Left colon (tissue), 2 donors: Measurements from ENCODE around the gene DYSF. TPM values are rescaled to one million over a fixed set of nuclear protein-coding genes. Genes with fewer than 3 reads are reported as not detected.

ENCODE experiments used
- ATAC-seq: fragments of 200-7000 bp; cut with Tn5 transposase; one replicate; pipeline ENCODE4 v1.9.1; 2020; ENCODE audit warnings: mild to moderate bottlenecking, moderate library complexity
- DNase-seq, 2 donors: peaks; one replicate each; pipeline ENCODE4 v3.0.0-alpha.2; 2020
- intact Hi-C, 2 donors: fragments of 100-400 bp; cut with DNase I in 1 of 2; cut with micrococcal nuclease in 1 of 2; formaldehyde crosslinking; loops; one replicate each; pipeline versions ENCODE4 v1.11.2 to v1.14.0; 2022; cut with DNase I, micrococcal nuclease
- total RNA-seq, 2 donors: library from RNA; stranded (reverse); fragmentation: NEBNext Ultra II Directional; extraction: Animal tissue kit (Norgen Biotek cat#: 25700); gene quantifications; one replicate each; pipeline ENCODE4 v1.2.1, GENCODE V29; 2021
- donor health status: DM: no; HTN: no; CAD: no.
- donor health status: DM: yes; HTN: yes; CAD: no.

The DYSF gene
- total RNA-seq, 2 donors from 2014 or later: 2.4 to 5.0 TPM

DNA sequence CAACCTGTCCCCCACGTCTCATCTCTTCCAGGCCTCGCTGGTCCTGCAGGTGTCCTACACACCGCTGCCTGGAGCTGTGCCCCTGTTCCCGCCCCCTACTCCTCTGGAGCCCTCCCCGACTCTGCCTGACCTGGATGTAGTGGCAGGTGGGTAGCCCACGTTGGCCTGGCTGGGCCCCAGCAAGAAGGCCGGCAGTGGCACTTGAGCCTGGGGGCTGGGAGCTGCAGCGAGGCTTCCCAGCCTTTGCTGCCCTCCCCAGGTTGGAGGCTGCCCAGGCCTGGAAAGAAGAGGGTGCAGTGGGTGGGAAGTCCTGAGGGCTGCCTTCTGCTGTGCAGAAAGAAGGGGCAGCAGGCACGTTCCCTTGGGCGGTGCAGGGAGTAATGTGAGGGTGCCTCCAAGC lies 58.4 kb downstream of the DYSF start:
- no peak for DNase-seq
- no peak for ATAC-seq
- intact Hi-C loops: loop anchor here in 1 of 2 donors (2.0 kb wide), 1 partner anchor 213 kb away; no protein-coding TSS in a partner anchor

- intact Hi-C loops: no loop called here
- DNase-seq: no peak
- no peak for ATAC-seq
These were observed 59.0 kb downstream of the DYSF start for GRCh38 chr2:71512386-71512785.

DNA sequence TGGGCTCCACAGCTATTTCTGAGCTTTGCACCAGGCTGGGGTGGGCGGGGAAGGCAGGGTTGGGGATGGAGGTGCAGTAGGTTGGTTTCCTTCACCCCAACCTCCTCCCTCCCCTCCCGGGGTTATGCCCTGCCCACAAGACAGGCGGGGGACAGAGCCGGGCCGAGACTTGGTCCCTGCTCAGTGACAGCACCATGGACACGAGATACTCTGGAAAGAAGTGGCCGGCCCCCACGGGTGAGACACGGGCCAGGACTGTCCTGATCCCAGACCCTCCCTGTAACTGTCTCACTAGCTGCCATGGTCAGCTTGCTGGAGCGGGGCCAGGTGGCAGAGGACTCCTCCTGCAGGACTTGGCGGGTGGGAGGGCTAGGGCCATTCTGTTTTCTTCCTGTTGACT lies 59.7 kb downstream of the DYSF start:
- ATAC-seq (no peak), DNase-seq (no peak)
- intact Hi-C loops: no loop called here

GRCh38 chr2:71513721-71514120 lies 60.4 kb downstream of the DYSF start:
- ATAC-seq (no peak), DNase-seq (no peak)
- intact Hi-C loops: no loop called here

GRCh38 chr2:71516253-71516888 lies 63.0 kb downstream of the DYSF start:
- ATAC-seq (no peak), DNase-seq (no peak)
- intact Hi-C loops: no loop called here

DNA sequence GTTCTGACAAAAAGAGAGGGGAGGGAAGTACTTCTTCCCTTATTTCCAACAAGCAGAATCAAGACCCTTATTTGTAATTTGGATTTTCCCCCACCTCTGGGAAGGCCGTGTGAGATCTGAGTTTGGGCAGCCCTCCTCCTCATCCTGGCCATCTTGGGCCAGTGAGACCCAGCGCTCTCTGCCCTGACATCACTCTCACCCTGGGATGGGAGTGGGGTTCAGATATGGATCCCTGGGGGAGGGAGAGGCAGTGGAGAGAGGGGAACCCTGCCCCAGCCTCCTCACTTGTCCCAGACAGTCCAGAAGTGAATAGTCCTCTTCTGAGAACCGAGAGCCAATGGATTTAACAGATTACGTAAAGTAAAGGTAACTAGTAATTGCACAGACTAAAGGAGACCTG lies 64.5 kb downstream of the DYSF start:
- ATAC-seq: no peak
- intact Hi-C loops: no loop called here

DNA sequence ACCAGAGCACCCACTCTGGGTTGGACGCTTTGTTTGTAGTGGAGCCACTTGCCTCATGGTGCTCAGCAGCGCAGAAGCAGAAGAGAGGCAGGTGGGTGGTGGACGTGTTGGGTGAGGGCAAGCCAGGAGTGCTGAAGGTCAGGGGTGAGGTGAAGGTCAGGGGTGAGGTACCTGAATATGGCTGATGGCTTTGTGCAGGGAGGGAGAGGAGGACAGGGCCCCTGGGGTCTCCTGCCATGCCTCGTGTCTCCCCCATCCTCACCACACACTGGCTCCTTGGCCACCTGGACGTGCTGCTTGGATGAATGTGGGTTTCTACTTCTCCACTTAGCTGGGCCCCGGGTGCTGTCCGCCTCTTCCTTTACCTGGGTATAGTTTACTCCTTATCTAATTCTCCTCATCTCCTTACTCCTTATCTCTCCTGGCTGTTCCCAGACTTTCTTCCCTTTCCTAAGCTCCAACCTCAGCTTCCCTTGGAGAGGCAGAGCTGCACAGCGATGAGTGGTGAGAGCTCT lies 68.1 kb downstream of the DYSF start:
- no peak for ATAC-seq
- intact Hi-C loops: no loop called here
- no peak for DNase-seq

More for the DNA sequence above, 64.5 kb downstream of the DYSF start:
- DNase-seq: no peak

- DNase-seq: no peak
- intact Hi-C loops: no loop called here
- ATAC-seq: no peak
These were observed 71.1 kb downstream of the DYSF start for GRCh38 chr2:71524476-71524875.

- intact Hi-C loops: no loop called here
- ATAC-seq (no peak), DNase-seq (no peak)
These were observed 72.8 kb downstream of the DYSF start for GRCh38 chr2:71526141-71526540.

DNA sequence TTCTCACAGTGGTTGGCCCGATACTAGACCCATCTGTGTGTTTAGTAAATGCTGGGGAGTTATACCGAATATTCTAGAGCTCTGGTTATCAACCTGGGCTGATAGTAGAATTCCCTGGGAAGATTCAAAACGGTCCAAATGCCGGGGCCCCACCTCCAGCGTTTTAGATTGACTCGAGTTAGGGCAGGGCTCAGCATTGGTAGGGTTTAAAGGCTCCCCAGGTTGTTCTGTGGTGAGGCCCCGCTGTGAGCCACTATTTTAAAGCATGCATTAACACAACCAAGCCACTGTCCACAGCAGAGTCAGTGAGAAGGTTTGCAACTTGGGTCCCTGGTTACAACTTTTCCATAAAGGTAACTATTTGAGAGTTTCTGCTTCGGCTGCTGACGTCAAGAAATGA lies 73.6 kb downstream of the DYSF start:
- DNase-seq (no peak), ATAC-seq (no peak)
- intact Hi-C loops: no loop called here

GRCh38 chr2:71528131-71528591 lies 74.8 kb downstream of the DYSF start:
- intact Hi-C loops: no loop called here
- DNase-seq: no peak
- ATAC-seq: no peak

- ATAC-seq: no peak
- intact Hi-C loops: no loop called here
- no peak for DNase-seq
These were observed 75.4 kb downstream of the DYSF start for GRCh38 chr2:71528749-71529148.

- no peak for ATAC-seq
- DNase-seq: no peak
- intact Hi-C loops: no loop called here
These were observed 76.8 kb downstream of the DYSF start for GRCh38 chr2:71530211-71530610.

DNA sequence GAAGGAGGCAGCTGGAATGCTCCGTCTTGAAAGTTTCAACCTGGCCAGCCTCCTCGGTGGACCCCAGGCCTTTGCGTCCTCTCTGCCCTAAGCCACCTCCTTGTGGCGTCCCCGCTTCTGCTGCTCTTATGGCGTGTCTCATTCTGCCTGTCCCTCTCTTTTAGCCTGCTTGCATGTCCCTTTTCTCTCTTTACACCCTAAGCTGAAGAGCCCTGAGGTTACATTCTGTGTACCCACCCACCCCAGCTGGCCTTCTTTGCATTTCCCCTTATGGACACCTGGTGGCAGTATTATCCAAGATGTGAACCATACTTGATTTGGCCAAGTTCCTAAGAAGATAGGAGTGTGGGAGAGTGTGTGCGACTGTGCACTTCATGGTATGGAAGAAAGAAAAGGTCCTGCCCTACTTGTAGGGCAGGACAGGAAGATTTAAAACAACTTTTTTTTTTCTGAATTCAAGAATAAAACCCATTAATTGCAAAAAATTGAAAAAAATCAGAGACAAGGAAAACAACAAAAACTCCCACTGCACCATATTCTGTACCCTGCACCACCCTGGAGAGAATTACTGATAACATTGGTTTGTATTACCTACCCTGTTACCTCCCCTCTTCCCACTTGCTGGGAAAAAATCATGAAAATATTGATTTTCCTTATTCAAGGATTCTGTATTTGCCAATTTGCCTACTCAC lies 77.4 kb downstream of the DYSF start:
- ATAC-seq (peak; percentile 75), DNase-seq (no peak)
- intact Hi-C loops: no loop called here

GRCh38 chr2:71531522-71532047 lies 78.2 kb downstream of the DYSF start:
- DNase-seq: no peak
- intact Hi-C loops: no loop called here
- peak; percentile 58 for ATAC-seq

DNA sequence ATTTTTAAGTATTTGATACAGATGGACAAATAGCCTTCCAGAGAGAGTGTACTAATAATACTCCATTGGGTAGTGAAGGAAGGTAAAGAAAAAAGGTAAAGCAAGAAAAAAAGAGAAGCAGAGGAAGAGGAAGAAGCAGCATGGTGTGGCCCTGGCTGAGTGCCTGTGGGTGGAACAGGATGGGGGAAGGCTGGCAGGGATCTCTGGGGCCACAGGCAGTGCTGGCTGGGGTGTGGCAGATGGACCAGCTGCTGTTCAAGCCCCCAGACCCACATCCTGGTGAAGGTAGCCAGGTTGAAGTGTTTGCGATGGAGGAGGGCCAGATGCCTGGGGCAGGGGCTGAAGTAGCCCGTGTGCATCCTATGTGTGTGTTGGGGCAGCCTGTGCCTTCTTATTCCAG lies 79.0 kb downstream of the DYSF start:
- DNase-seq (no peak), ATAC-seq (no peak)
- intact Hi-C loops: no loop called here

DNA sequence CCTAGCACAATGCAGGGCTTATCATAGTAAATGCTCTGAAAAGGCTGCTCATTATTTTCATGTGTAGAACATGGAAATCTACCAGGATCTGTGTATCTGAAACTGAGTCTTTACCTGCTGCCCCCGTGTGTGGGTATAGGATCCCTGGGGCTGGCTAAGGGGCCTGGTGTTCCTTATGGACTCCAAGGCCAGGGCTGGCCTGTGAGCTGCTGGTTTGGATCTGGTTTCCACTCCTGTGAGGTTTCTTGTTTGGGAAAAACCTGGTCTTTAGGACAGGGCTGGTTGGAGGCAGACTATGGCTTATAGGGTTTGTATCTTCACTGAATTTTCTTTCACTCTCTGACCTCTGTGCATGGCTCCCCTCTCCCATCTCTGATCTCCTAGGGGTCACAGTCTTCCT lies 80.8 kb downstream of the DYSF start:
- no peak for ATAC-seq
- intact Hi-C loops: no loop called here
- DNase-seq: no peak

DNA sequence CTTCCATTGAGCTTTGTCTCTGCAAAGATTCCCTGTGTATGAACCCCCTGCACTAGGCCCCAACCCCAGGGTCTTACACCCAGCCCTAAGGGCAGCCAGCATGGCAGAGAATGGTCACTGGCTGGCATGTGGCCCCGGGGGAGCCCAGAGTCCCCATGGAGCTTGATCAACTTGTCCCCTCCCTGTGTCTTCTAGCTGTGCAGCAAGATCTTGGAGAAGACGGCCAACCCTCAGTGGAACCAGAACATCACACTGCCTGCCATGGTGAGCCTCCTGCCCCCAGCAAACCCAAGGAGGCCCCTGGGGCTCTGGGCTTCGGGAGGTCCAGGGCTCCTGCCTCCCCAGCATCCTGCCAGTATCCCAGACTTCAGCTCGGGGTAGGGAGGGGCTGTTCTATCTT lies 81.5 kb downstream of the DYSF start:
- intact Hi-C loops: no loop called here
- DNase-seq (no peak), ATAC-seq (no peak)

DNA sequence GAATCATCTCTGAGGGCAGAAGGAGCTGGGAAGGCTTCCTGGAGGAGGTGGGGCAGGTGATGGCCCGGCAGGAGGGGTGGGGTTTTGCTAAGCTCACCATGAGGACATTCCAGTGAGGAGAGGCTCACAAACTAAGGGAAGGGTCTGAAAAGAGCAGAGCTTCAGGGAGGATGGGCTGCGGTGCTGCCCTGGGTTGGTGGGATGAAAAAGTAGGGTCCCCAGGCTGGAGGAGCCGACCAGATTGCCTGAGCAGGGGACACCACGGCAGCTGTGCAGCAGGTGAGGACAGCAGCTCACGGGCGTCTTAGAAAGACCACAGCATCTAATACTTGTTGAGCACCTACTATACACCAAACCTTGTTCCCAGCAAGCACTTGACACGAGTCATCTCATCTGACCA lies 82.2 kb downstream of the DYSF start:
- intact Hi-C loops: no loop called here
- DNase-seq (no peak), ATAC-seq (no peak)

GRCh38 chr2:71536226-71536671 lies 82.9 kb downstream of the DYSF start:
- DNase-seq (no peak), ATAC-seq (no peak)
- intact Hi-C loops: no loop called here
